Stimulated activated memory B cell treated with anti-CD40 and anti-IgM and Interleukin-4, amounts not matched to agents 10 μg/mL and 1 μg/mL and 100 μg/mL, for 72 hours (primary cell): ENCODE results near the gene ARPP21.
"Not testable (repeated sequence)": the region's sequence is repeated elsewhere in the genome, so short reads cannot be mapped to it uniquely, and the experiment has no call there.

Experiments
- ATAC-seq: fragments of 150-1000 bp; cut with Tn5 transposase; 2 replicates; pipeline ENCODE4 v1.10.0; 2021
- H3K27ac Mint-ChIP-seq: one replicate; pipeline ENCODE4 v1.8.0; 2022; ENCODE audit warnings: mild to moderate bottlenecking, mixed read lengths
- H3K27me3 Mint-ChIP-seq: one replicate; pipeline ENCODE4 v1.8.0; 2022; ENCODE audit warnings: mixed read lengths
- H3K36me3 Mint-ChIP-seq: one replicate; pipeline ENCODE4 v1.8.0; 2022; ENCODE audit warnings: mixed read lengths
- H3K4me1 Mint-ChIP-seq: one replicate; pipeline ENCODE4 v1.8.0; 2022; ENCODE audit warnings: mixed read lengths
- H3K4me3 Mint-ChIP-seq: one replicate; pipeline ENCODE4 v1.8.0; 2022; ENCODE audit warnings: mild to moderate bottlenecking, moderate library complexity, mixed read lengths
- H3K9me3 Mint-ChIP-seq: one replicate; pipeline ENCODE4 v1.8.0; 2022; ENCODE audit warnings: mixed read lengths

Gene ARPP21

GRCh38 chr3:35639254-35640186 is at the start of gene ARPP21:
Gene ARPP21 (plus strand): TSS chr3:35639525. CDS start chr3:35681752, 42,227 bp downstream.
- Mint-ChIP-seq H3K27me3 (peaks cover 37% of the 10 kb centered on the region), H3K4me3 (peak within 1 kb of the TSS; percentile 71), H3K9me3 (peaks cover 3% of the 10 kb centered on the region), H3K36me3 (no peaks in the 10 kb centered on the region), H3K4me1 (peaks cover 6% of the 10 kb centered on the region), H3K27ac (no peak within 1 kb of the TSS)
- peak; percentile 18 for ATAC-seq

GRCh38 chr3:35592589-35593295 is 46.6 kb upstream of the ARPP21 start:
- no peaks in the 10 kb centered on the region for H3K36me3 Mint-ChIP-seq
- no peak overlapping the region for H3K4me3 Mint-ChIP-seq
- ATAC-seq = no peak
- H3K27ac Mint-ChIP-seq = no peak overlapping the region
- peaks cover 2% of the 10 kb centered on the region for H3K9me3 Mint-ChIP-seq
- H3K27me3 Mint-ChIP-seq = no peaks in the 10 kb centered on the region
- no peaks in the 10 kb centered on the region for H3K4me1 Mint-ChIP-seq

- no peaks in the 10 kb centered on the region for H3K36me3 Mint-ChIP-seq
- H3K27ac Mint-ChIP-seq = no peak overlapping the region
- no peak overlapping the region for H3K4me3 Mint-ChIP-seq
- H3K4me1 Mint-ChIP-seq = no peaks in the 10 kb centered on the region
- H3K9me3 Mint-ChIP-seq = peaks cover 2% of the 10 kb centered on the region
- no peak for ATAC-seq
- H3K27me3 Mint-ChIP-seq = no peaks in the 10 kb centered on the region
These were observed 44.6 kb upstream of the ARPP21 start for GRCh38 chr3:35594739-35595138.

- no peaks in the 10 kb centered on the region for H3K4me1 Mint-ChIP-seq
- ATAC-seq = no peak
- H3K36me3 Mint-ChIP-seq = no peaks in the 10 kb centered on the region
- H3K27me3 Mint-ChIP-seq = no peaks in the 10 kb centered on the region
- H3K9me3 Mint-ChIP-seq = peaks cover 2% of the 10 kb centered on the region
- H3K4me3 Mint-ChIP-seq = no peak overlapping the region
- no peak overlapping the region for H3K27ac Mint-ChIP-seq
These were observed 42.9 kb upstream of the ARPP21 start for GRCh38 chr3:35596335-35596995.

GRCh38 chr3:35597490-35597889 is 41.8 kb upstream of the ARPP21 start:
- no peaks in the 10 kb centered on the region for H3K4me1 Mint-ChIP-seq
- H3K27me3 Mint-ChIP-seq = no peaks in the 10 kb centered on the region
- H3K27ac Mint-ChIP-seq = no peak overlapping the region
- H3K9me3 Mint-ChIP-seq = peaks cover 2% of the 10 kb centered on the region
- H3K36me3 Mint-ChIP-seq = no peaks in the 10 kb centered on the region
- ATAC-seq = no peak
- H3K4me3 Mint-ChIP-seq = no peak overlapping the region

- Mint-ChIP-seq H3K27ac (no peak overlapping the region), H3K27me3 (no peaks in the 10 kb centered on the region), H3K9me3 (no peaks in the 10 kb centered on the region), H3K4me3 (no peak overlapping the region), H3K4me1 (no peaks in the 10 kb centered on the region), H3K36me3 (no peaks in the 10 kb centered on the region)
- no peak for ATAC-seq
These were observed 40.5 kb upstream of the ARPP21 start for GRCh38 chr3:35598804-35599203.

- ATAC-seq = no peak
- Mint-ChIP-seq H3K27ac (no peak overlapping the region), H3K27me3 (no peaks in the 10 kb centered on the region), H3K4me1 (no peaks in the 10 kb centered on the region), H3K36me3 (no peaks in the 10 kb centered on the region), H3K4me3 (no peak overlapping the region), H3K9me3 (no peaks in the 10 kb centered on the region)
These were observed 37.4 kb upstream of the ARPP21 start for GRCh38 chr3:35601959-35602358.

- no peaks in the 10 kb centered on the region for H3K36me3 Mint-ChIP-seq
- H3K27ac Mint-ChIP-seq = no peak overlapping the region
- H3K9me3 Mint-ChIP-seq = no peaks in the 10 kb centered on the region
- no peaks in the 10 kb centered on the region for H3K4me1 Mint-ChIP-seq
- H3K4me3 Mint-ChIP-seq = no peak overlapping the region
- ATAC-seq = no peak
- H3K27me3 Mint-ChIP-seq = no peaks in the 10 kb centered on the region
These were observed 36.9 kb upstream of the ARPP21 start for GRCh38 chr3:35602395-35602936.

GRCh38 chr3:35616346-35616745 is 23.0 kb upstream of the ARPP21 start:
- Mint-ChIP-seq H3K36me3 (no peaks in the 10 kb centered on the region), H3K4me1 (no peaks in the 10 kb centered on the region), H3K27me3 (no peaks in the 10 kb centered on the region), H3K9me3 (peaks cover 3% of the 10 kb centered on the region), H3K27ac (no peak overlapping the region), H3K4me3 (no peak overlapping the region)
- ATAC-seq = no peak

GRCh38 chr3:35617370-35617769 is 22.0 kb upstream of the ARPP21 start:
- Mint-ChIP-seq H3K4me3 (no peak overlapping the region), H3K27me3 (no peaks in the 10 kb centered on the region), H3K9me3 (peaks cover 3% of the 10 kb centered on the region), H3K27ac (no peak overlapping the region), H3K4me1 (no peaks in the 10 kb centered on the region), H3K36me3 (no peaks in the 10 kb centered on the region)
- ATAC-seq = no peak

- not testable (repeated sequence) for H3K9me3 Mint-ChIP-seq, H3K4me3 Mint-ChIP-seq, H3K4me1 Mint-ChIP-seq, H3K36me3 Mint-ChIP-seq, H3K27ac Mint-ChIP-seq, H3K27me3 Mint-ChIP-seq, ATAC-seq
These were observed 19.1 kb upstream of the ARPP21 start for GRCh38 chr3:35620238-35620637.

GRCh38 chr3:35624698-35625097 is 14.6 kb upstream of the ARPP21 start:
- H3K27me3 Mint-ChIP-seq = no peaks in the 10 kb centered on the region
- ATAC-seq = no peak
- H3K4me1 Mint-ChIP-seq = no peaks in the 10 kb centered on the region
- no peak overlapping the region for H3K4me3 Mint-ChIP-seq
- peaks cover 3% of the 10 kb centered on the region for H3K9me3 Mint-ChIP-seq
- H3K27ac Mint-ChIP-seq = no peak overlapping the region
- no peaks in the 10 kb centered on the region for H3K36me3 Mint-ChIP-seq

- peak; percentile 51 for ATAC-seq
- Mint-ChIP-seq H3K27me3 (peaks cover 12% of the 10 kb centered on the region), H3K36me3 (no peaks in the 10 kb centered on the region), H3K27ac (no peak overlapping the region), H3K4me1 (no peaks in the 10 kb centered on the region), H3K4me3 (no peak overlapping the region), H3K9me3 (no peaks in the 10 kb centered on the region)
These were observed 5.8 kb upstream of the ARPP21 start for GRCh38 chr3:35633332-35634124.

- ATAC-seq = no peak
- H3K4me3 Mint-ChIP-seq = no peak overlapping the region
- H3K27ac Mint-ChIP-seq = no peak overlapping the region
These were observed 3.9 kb upstream of the ARPP21 start for GRCh38 chr3:35635407-35635806.

More at GRCh38 chr3:35635407-35635806, 3.9 kb upstream of the ARPP21 start:
- Mint-ChIP-seq H3K36me3 (no peaks in the 10 kb centered on the region), H3K27me3 (peaks cover 31% of the 10 kb centered on the region), H3K9me3 (peaks cover 3% of the 10 kb centered on the region), H3K4me1 (peaks cover 6% of the 10 kb centered on the region)
